Activated T-cell treated with anti-CD3 and anti-CD28 coated beads for 48 hours (primary cell): ENCODE data around the gene KCNAB2.

ENCODE experiments used
- DNase-seq: peaks from one replicate; pipeline ENCODE4 v3.0.0-alpha.2; 2020; ENCODE audit warnings: low read depth

Gene KCNAB2

GRCh38 chr1:6109688-6110087 is 64.0 kb downstream of the KCNAB2 start:
- no peak for DNase-seq

- DNase-seq = no peak
Measured at GRCh38 chr1:6110326-6110725, 64.6 kb downstream of the KCNAB2 start.

GRCh38 chr1:6111571-6111970 is 65.9 kb downstream of the KCNAB2 start:
- DNase-seq = no peak

- DNase-seq = no peak
Measured at GRCh38 chr1:6111991-6112689, 66.5 kb downstream of the KCNAB2 start.

GRCh38 chr1:6112690-6113005 is 67.0 kb downstream of the KCNAB2 start:
- no peak for DNase-seq

- DNase-seq = no peak
Measured at GRCh38 chr1:6113116-6113515, 67.4 kb downstream of the KCNAB2 start.

GRCh38 chr1:6113745-6114144 is 68.1 kb downstream of the KCNAB2 start:
- no peak for DNase-seq

GRCh38 chr1:6116137-6116536 is 70.4 kb downstream of the KCNAB2 start:
- no peak for DNase-seq

GRCh38 chr1:6117064-6117463 is 71.4 kb downstream of the KCNAB2 start:
- no peak for DNase-seq

- no peak for DNase-seq
Measured at GRCh38 chr1:6117624-6118023, 71.9 kb downstream of the KCNAB2 start.

- DNase-seq = no peak
Measured at GRCh38 chr1:6118415-6118814, 72.7 kb downstream of the KCNAB2 start.

- DNase-seq = no peak
Measured at GRCh38 chr1:6121021-6121421, 75.3 kb downstream of the KCNAB2 start.

GRCh38 chr1:6121651-6122370 is 76.1 kb downstream of the KCNAB2 start:
- DNase-seq = no peak

- DNase-seq = no peak
Measured at GRCh38 chr1:6123083-6123482, 77.4 kb downstream of the KCNAB2 start.

- DNase-seq = no peak
Measured at GRCh38 chr1:6123816-6124215, 78.1 kb downstream of the KCNAB2 start.

- no peak for DNase-seq
Measured at GRCh38 chr1:6124341-6124740, 78.7 kb downstream of the KCNAB2 start.

- no peak for DNase-seq
Measured at GRCh38 chr1:6124746-6125365, 79.2 kb downstream of the KCNAB2 start.

- no peak for DNase-seq
Measured at GRCh38 chr1:6125366-6125765, 79.7 kb downstream of the KCNAB2 start.

- no peak for DNase-seq
Measured at GRCh38 chr1:6126028-6126427, 80.3 kb downstream of the KCNAB2 start.

- no peak for DNase-seq
Measured at GRCh38 chr1:6126521-6127067, 80.9 kb downstream of the KCNAB2 start.

- peak; percentile 72 for DNase-seq
Measured at GRCh38 chr1:6127587-6128163, 82.0 kb downstream of the KCNAB2 start.

- no peak for DNase-seq
Measured at GRCh38 chr1:6128276-6129081, 82.8 kb downstream of the KCNAB2 start.
